ENCODE measurements around the gene PLCD3. TPM values are rescaled to one million over a fixed set of nuclear protein-coding genes. Genes with fewer than 3 reads are reported as not detected.
A peak's percentile ranks its signal among the peaks of the same experiment; 100 is the strongest.

The PLCD3 gene
- total and polyA plus RNA-seq, 2 of the 13 experiments (the other 11 are each of a cell fraction or from before 2014, with no cell fraction given), result 11.3 to 39.1 TPM

DNA sequence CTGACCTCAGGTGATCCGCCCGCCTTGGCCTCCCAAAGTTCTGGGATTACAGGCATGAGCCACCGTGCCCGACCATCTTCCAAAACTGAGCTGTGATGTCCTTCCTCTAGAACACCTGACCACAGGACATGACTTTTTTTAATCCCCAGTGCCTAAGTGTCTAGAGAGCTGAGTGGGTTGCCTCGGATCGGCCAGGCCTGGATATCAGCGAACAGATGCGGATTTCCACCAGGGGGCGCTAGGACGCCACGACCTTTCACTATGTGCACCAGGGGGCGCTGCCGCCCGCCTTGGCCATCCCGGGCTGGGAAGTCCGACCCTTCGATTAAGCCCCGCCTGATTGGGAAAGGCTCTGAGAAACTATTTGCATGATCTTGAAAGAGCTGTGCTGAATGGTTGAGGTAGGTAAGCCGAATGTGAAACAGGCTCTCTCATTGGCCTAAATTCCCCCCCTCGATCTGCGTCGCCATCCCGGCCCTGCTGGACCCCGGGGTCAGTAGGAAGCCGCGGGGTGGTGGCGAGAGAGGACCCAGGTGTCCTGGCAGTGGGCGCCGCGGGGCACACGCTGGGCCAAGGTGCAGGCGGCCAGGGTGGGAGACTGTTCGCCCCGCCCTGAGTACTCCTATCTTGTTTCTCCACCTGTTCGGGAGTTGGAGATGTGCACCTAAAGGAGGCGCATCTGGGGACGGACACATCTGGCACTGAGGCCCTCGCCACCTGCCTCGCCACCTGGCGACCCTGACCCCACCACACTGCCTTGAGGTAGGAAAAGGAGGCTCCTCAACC, 3.1 kb upstream of the PLCD3 start, which contains the start of gene ACBD4 (continued):
- TF ChIP-seq, protein P1, sequence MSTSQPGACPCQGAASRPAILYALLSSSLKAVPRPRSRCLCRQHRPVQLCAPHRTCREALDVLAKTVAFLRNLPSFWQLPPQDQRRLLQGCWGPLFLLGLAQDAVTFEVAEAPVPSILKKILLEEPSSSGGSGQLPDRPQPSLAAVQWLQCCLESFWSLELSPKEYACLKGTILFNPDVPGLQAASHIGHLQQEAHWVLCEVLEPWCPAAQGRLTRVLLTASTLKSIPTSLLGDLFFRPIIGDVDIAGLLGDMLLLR (CRISPR knock-in tag; IDR thresholded peaks at IDR 0.05), result no peak; the same call in none of the 2 replicates
- TF ChIP-seq ZNF567 (CRISPR knock-in tag; IDR thresholded peaks at IDR 0.05; ENCODE audit: borderline replicate concordance) (peak; percentile 98; the same call in 1 of the 2 replicates), KAT7 (CRISPR knock-in tag; IDR thresholded peaks at IDR 0.05; ENCODE audit: borderline replicate concordance) (peak; percentile 98), SP5 (CRISPR knock-in tag; IDR thresholded peaks at IDR 0.05; ENCODE audit: borderline replicate concordance, low read depth) (peak; percentile 28; the same call in 1 of the 2 replicates), KDM5B (CRISPR knock-in tag; IDR thresholded peaks at IDR 0.05; ENCODE audit: borderline replicate concordance) (peak; percentile 93), FOXO1 (CRISPR knock-in tag; IDR thresholded peaks at IDR 0.05) (peak; percentile 81), ZNF546 (CRISPR knock-in tag; conservative IDR thresholded peaks at IDR 0.05) (peak; percentile 45; the same call in 1 of the 2 replicates), THYN1 (CRISPR knock-in tag; IDR thresholded peaks at IDR 0.05; ENCODE audit: borderline replicate concordance, low read depth) (no peak), ZNF775 (CRISPR knock-in tag; IDR thresholded peaks at IDR 0.05; ENCODE audit: borderline replicate concordance) (no peak), ZNF792 (CRISPR knock-in tag; IDR thresholded peaks at IDR 0.05) (peak; percentile 90), ATAD3A (CRISPR knock-in tag; IDR thresholded peaks at IDR 0.05) (no peak), ZNF768 (CRISPR knock-in tag; IDR thresholded peaks at IDR 0.05) (peak; percentile 77; the same call in 1 of the 2 replicates), FOXJ3 (CRISPR knock-in tag; IDR thresholded peaks at IDR 0.05; ENCODE audit: borderline replicate concordance) (peak; percentile 45; the same call in 1 of the 2 replicates), NR3C1 (CRISPR knock-in tag; IDR thresholded peaks at IDR 0.05) (no peak), SIN3A (IDR thresholded peaks at IDR 0.05; ENCODE audit: borderline replicate concordance, low read depth, low read length) (peak; percentile 88; the same call in 1 of the 2 replicates)
- TF ChIP-seq, protein P2, sequence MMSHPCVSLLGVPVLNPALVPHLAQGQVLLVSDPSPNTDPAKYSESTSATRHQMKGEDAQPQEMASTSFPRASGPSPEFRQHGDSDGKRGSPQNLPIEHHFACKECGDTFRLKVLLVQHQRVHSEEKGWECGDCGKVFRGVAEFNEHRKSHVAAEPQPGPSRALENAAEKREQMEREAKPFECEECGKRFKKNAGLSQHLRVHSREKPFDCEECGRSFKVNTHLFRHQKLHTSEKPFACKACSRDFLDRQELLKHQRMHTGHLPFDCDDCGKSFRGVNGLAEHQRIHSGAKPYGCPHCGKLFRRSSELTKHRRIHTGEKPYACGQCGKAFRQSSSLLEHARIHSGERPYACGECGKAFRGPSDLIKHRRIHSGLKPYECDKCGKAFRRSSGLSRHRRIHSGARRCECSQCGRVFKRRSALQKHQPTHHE (CRISPR knock-in tag; IDR thresholded peaks at IDR 0.05; ENCODE audit: borderline replicate concordance), result no peak; the same call in 1 of the 2 replicates
- TF ChIP-seq, protein P3, sequence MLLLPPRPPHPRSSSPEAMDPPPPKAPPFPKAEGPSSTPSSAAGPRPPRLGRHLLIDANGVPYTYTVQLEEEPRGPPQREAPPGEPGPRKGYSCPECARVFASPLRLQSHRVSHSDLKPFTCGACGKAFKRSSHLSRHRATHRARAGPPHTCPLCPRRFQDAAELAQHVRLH (CRISPR knock-in tag; IDR thresholded peaks at IDR 0.05; ENCODE audit: borderline replicate concordance, low read depth), result peak; percentile 99
- TF ChIP-seq, protein P4, sequence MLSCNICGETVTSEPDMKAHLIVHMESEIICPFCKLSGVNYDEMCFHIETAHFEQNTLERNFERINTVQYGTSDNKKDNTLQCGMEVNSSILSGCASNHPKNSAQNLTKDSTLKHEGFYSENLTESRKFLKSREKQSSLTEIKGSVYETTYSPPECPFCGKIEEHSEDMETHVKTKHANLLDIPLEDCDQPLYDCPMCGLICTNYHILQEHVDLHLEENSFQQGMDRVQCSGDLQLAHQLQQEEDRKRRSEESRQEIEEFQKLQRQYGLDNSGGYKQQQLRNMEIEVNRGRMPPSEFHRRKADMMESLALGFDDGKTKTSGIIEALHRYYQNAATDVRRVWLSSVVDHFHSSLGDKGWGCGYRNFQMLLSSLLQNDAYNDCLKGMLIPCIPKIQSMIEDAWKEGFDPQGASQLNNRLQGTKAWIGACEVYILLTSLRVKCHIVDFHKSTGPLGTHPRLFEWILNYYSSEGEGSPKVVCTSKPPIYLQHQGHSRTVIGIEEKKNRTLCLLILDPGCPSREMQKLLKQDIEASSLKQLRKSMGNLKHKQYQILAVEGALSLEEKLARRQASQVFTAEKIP (CRISPR knock-in tag; IDR thresholded peaks at IDR 0.05; ENCODE audit: borderline replicate concordance), result no peak
- TF ChIP-seq, protein P5, sequence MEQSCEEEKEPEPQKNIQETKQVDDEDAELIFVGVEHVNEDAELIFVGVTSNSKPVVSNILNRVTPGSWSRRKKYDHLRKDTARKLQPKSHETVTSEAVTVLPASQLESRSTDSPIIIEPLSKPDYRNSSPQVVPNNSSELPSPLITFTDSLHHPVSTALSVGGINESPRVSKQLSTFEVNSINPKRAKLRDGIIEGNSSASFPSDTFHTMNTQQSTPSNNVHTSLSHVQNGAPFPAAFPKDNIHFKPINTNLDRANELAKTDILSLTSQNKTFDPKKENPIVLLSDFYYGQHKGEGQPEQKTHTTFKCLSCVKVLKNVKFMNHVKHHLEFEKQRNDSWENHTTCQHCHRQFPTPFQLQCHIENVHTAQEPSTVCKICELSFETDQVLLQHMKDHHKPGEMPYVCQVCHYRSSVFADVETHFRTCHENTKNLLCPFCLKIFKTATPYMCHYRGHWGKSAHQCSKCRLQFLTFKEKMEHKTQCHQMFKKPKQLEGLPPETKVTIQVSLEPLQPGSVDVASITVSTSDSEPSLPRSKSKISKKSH (CRISPR knock-in tag; IDR thresholded peaks at IDR 0.05; ENCODE audit: borderline replicate concordance), result peak; percentile 83
